DMS 273 (cell line): Measurements from ENCODE around the gene NEO1.

Source experiments
- DNase-seq: peaks from one replicate; lab custom pipeline; 2025; ENCODE audit not compliant: unreplicated experiment; lab: John Stamatoyannopoulos, UW

NEO1 gene

DNA sequence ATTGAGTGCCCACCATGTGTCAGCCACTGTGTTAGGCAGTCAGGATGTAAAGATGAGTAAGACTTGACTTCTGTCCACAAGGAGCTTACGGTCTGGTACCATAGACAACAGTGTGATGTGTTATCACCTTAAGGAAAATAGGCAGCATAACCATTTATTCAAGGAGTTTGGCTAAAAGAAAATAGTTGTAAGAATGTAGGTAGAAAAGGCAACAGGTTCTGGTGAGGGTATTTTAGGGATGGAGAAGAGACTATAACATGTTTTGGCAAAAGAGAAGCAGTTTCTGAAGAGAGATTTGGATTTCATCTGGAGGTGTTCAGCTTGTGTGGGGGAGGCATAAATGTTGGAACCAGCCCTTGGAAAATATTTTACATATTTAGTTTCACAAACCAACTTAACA lies 194.6 kb downstream of the NEO1 start:
- no peak for DNase-seq

DNA sequence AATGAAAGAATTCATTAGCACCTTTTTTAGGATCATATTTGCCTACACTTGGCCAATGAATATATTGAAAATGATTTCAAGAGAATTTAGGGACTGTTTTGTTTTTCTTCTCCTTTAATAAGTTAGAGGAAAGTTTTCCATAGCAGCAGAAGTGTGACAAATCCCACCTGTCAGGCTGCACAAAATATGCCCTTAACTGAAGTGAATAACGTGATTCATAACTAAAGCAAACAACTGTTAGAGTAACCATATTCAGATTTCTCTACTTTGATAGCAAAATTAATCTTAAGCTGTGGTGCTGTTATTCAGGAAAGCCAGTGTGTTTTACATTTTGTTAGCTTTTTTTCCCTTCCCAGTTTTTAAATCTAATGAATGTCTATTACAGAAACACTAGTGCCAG lies 195.1 kb downstream of the NEO1 start:
- DNase-seq, result no peak

DNA sequence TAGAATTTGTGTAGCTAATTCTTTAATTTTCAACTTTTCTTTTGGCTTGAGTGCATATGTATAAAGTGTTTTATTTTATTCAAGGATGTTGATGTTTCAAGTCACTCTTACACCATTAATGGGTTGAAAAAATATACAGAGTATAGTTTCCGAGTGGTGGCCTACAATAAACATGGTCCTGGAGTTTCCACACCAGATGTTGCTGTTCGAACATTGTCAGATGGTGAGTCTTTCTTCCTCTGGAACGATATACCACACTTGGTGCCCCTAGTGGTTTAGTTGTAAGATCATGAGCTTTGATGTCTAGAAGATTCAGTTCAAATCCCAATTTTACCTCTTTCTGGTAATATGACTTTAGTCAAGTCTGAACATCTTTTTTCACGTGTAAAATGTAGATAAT lies 197.2 kb downstream of the NEO1 start:
- no peak for DNase-seq

DNA sequence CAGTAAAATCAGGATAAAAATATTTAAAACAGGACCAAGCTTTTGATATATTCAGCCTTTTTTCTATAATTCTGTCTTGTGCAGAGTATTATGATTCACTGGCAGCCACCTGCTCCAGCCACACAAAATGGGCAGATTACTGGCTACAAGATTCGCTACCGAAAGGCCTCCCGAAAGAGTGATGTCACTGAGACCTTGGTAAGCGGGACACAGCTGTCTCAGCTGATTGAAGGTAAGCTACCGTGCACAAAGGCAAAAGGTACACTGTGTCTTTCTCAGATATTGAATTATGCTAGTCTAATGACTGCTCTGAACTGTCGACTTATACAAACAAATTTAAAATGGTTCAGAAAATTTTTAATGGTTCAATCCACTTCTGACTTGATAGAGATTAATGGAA lies 202.3 kb downstream of the NEO1 start:
- no peak for DNase-seq

DNA sequence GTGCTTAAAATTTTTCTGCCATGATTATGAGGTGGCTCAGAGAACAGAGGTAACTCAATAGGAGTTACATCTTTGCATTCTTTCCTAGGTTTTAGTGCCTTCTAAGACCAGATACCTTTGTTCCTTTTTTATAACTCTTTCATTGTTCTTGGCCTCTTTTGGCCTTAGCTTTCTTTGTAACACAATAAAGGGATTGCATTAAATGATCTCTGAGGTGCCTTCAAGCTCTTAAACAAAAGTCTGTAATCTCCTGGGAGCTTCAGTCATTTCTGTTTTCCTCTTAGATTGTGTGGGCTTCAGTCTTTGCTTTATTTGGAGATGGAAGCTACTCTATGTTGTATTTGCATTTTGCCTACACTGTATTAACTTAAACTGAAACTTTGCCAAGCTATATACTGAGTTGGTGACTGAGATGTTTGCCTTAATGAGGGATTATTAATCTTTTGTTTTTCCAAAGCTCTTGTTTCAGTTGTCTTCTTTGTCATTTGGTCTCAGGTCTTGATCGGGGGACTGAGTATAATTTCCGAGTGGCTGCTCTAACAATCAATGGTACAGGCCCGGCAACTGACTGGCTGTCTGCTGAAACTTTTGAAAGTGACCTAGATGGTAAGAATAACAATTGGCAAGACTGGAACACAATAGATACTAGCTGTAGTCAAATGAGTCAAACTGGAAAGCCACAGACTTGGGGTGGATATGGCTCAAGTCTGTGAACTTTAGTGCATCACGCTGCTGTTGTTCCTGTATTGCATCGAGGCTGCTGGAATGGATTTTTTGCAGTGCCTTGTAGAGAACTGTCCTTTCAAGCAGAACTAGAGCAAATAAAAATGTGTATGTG lies 206.2 kb downstream of the NEO1 start:
- DNase-seq, result no peak

DNA sequence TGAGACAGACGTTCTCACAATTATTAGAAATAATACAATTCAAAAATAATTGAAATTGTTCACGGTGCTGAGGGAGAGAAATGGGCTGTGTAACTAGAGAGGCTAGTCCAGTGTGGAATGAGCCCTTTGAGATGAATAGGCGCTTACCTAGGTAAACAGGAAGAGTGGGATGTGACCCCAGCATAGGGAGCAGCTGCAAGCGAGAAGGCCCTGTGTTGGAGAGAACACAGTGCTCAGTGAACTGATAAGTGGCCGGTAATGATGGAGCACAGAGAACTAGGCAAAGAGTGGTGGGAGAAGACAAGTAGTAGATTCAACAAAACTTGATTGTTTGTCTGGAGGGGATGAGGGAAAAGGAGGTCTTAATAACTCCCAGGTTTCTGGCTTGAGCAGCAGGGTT lies 212.6 kb downstream of the NEO1 start:
- DNase-seq, result no peak

DNA sequence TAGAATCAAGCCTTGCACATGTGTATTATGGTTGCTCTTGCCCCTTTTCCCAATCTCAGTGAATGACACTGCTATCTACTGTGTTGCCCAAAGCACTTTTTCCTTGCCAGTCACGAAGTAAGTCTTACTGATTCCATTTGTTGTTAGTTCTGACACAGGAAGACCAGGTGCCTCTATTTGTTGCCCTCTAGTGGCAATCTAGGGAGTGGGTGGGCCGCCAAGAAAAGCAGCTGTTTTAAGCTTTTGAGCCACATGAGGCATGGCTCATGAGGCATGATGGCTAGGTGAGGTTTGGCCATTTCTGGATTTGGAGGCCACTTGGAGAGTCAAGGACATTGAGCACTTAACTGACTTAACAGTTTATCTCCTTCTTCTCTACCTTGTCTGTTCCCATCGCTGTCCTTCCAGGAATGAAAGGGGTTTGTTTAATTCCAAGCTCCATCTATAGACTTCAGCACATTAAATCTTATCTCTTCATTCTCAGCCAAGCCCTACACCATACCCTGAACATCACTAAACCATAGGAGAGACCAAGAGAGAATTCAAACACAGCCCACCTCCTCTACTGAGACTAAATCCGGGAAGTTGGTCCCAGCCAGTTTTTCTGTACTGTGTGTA lies 213.4 kb downstream of the NEO1 start:
- DNase-seq, result peak; percentile 67

DNA sequence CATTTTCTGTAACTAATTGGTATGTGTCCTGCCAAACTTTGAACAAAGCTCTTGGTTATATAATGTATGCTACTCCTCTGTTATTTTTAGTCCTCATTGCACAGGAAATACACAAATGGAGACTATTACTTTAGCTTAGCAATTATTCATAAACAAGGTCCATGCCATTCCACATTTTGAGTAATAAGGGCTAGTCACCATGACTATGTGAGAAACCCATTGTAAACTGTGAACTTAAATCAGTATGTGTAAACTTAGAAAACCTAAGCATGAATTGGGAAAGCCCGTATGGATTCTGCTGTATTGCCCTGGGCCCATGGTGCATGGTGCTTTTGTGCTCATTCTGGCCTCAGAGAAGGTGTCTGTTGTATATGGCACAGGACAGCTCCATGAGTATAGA lies 216.2 kb downstream of the NEO1 start:
- no peak for DNase-seq

DNA sequence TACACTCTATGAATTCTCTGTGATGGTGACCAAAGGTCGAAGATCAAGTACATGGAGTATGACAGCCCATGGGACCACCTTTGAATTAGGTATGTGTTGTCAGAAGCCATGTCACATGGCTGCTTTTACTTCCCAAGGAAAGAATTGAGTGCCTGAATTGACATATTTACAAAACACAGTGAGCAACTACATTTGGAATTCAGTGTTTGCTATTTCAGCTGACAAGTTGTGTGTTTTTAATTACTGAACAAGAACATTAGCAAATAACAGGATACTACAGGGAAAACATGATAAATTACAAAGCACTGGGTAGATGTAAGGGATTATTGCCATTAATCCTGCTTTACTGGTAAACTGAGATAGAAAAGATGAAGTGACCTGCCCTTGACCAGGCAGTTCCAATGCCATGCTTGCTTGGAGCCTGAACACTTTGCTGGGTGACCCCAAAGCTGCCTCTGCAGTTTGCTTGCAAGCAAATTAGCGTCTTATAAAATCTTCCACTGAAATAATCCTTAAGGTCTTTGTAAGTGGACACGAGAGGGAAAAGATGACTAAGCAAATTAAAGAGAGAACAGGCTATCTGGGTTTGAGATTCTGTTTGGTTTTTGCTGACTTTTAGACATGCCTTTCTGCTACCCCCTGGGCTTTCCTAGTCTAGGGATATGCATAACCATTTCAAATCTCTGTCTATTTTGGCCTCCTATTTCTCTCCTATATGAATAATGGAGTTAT lies 218.3 kb downstream of the NEO1 start:
- no peak for DNase-seq

DNA sequence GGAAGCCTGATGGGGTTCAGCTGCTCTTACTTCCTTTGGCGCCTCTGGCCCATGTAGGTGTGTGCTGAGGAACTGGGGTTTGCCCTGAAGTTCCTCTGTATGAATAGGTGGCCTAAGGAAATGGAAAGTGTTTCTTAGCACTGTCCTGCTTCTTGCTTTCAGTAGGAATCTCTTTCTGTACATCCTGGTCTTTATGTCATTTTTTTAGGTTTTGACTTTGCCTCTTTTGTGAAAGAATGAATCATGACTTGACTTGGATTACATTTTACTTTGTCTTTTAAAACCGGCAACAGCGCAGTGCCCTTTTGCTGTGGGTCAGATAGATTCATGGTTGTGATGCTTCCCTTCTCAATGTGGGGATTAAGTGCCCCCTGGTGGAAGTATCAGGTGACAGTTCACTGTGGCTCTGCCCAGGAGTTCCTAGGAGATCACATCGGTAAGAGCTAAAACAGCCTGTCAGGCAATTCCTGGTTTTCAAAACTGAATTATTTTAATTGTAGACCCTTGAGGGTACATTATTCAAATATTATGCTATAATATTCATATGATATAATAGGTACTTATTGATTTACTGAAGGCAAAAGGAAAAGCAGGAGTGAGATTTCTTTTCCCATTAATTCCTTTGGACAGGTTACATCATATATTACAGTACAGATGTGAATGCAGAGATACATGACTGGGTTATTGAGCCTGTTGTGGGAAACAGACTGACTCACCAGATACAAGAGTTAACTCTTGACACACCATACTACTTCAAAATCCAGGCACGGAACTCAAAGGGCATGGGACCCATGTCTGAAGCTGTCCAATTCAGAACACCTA lies 221.1 kb downstream of the NEO1 start:
- peak; percentile 61 for DNase-seq

DNA sequence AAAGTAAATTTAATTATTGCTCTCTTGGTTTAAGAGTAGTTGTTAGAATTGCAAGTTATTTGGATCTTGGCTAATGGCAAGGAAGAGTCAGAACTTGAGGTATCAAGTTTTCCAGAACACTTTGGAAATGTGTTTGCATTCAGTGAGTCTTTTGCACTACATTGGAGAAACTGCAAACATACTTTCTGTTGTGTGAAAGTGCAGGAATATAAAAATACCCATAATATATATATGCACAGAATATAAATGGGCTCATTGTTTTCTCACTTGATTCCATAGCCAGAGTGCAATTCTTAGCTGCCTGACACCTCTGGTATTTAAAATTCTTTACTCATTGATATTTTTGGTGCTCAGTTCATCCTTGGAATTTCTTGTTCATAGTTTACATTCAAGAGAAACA lies 223.6 kb downstream of the NEO1 start:
- no peak for DNase-seq

DNA sequence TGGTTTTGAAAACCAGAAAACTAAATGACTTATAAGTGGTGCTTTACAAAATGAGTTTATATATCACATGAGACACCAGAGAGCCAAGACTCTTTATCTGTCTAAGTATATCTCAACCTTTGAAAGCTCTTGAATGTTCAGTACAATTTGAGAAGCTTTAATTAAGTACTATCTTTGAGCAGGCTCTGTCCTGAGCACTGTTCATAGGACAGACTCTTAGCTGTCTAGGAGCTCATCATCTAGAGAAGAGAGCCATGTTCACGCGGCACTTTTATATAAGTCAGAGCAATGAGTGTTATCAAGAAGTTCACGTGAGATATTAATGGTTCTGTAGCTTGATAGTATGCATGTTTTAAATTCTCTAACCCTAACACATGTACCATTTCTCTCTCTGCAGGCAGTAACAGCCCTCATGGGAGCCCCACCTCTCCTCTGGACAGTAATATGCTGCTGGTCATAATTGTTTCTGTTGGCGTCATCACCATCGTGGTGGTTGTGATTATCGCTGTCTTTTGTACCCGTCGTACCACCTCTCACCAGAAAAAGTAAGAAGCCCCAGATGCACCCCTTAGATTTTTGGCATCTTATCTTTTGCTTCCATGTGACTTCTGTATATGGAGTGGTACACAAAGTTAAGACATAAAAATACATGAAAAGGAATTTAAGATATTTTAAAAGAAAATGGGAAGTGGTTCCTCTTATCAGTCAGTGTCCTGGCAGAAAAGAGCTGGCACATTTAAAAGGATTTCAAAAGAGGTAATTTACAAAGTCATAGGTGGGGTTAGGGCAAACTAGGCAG lies 230.5 kb downstream of the NEO1 start:
- no peak for DNase-seq

DNA sequence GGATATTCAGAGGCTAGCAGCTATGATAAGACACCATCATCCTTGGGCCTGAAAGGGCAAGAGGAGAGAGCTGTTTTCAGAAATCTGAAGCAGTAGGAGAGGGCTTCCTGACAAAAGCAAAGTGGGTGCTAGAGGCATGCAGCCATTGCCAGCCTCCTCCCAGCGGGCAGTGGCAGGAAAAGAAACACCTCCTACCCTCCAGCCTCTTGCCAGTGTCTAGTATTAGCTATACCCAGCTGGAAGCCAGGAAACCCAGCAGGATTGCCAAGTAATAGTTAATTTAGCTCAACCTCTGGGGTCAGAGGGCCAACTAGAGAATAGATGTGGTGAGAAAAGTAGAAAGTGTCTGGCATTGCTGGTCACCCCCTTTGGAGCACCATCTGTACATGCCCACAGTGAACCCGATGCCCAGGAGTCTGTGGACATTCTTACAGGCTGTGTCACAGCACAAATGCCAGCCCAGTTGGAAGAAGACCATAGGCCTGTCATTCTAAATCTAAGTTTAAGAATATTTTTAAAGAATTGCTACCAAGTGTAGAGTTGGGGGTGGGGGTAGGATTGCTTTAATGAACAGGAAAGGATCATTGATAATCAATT lies 231.2 kb downstream of the NEO1 start:
- no peak for DNase-seq

DNA sequence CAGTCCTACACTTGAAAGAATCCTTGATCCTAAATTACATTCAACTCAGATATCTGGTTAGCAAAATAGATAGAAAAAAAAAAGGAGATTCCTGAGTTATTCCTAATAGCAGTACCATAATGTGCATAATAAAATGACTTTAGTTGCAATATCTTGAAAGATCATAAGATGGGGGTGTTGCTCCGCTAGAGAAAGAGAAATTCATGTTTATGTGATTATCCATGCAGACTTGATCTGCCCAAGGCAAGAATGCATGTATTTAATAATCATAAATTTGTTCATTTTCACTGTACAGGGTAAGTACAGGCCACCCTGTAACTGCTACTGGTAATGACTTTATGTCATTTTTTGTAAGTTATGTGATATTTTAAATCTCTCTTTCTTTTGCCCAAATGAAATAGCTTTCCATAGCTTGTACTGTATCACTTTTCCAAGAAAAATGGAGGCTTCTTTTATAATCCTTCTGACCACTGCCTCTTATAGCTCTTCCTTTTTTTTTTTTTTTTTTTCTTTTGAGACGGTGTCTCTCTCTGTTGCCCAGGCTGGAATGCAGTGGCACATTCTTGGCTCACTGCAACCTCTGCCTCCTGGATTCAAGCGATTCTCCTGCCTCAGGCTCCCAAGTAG lies 231.9 kb downstream of the NEO1 start:
- peak; percentile 6 for DNase-seq

DNA sequence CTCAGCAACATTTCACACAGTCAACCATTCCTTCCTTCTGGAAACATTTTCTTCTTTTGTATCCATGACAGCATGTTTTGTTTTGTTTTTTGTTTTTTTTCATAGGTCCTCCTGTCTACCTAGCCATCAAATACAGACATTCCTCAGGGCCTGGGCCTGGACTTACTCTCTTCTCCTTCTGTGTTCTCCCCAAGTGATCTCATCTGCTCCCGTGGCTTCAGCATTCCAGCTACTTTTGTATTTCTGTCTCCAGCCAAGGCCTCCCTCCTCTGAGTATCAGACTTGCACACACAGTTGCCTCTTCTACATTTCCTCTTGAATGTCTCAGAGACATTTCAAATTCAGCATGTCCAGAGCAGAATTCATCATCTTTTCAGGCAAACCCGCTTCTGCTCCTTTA lies 234.0 kb downstream of the NEO1 start:
- no peak for DNase-seq

DNA sequence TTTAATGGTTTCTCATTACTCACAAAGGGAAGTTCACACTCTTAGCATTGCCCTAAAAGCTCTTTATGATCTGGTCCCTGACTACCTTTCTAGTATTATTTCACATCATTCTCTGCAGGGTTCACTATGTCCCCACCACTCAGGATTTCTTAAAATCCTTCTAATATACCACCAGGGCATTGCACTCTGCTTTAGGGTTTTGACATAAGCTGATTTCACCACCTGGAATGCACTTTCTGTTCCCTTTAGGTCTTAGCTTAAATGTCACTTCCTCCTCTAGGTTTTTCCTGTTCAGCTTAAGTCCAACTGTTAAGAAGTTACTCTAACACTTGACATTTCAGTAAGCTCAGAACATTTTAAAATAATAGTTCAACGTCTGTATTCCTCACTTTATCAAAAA lies 234.8 kb downstream of the NEO1 start:
- no peak for DNase-seq

DNA sequence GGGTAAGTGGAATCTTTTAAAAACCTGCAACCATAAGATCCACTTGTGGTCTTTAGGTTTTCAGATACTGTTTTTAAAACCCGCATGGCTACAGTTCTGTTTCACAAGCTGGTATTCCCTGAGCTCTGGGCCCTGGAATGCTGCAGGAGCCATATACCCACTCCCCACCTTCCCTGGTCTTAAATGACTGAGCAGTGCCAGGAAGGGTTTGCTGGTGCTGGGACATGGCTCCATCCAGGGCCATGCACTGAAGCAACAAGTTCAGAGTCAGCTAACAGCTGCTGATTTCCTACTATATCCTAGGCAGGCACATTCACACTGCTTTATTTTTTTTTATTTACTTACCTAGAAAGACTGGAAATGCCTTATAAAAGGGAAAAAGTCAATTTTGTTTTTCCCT lies 239.2 kb downstream of the NEO1 start:
- no peak for DNase-seq

DNA sequence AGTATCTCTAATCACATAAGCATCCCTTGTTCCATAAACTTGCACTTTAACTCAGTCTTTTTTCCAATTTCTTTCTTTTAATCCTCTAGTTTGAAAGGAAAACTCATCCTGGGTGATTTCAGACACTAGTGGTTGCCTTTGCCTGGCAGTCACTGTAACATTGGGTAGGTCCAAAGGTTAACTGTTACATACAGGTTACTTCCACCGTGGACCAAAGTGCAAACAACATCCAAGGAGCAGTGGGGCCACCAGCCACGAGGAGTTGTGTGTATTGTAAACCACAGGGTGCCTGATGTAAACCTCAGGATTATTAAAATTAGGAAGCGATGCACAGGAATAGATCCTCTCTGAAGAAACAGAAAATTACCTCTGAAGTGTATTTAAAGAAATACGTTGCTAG lies 241.5 kb downstream of the NEO1 start:
- DNase-seq, result no peak

DNA sequence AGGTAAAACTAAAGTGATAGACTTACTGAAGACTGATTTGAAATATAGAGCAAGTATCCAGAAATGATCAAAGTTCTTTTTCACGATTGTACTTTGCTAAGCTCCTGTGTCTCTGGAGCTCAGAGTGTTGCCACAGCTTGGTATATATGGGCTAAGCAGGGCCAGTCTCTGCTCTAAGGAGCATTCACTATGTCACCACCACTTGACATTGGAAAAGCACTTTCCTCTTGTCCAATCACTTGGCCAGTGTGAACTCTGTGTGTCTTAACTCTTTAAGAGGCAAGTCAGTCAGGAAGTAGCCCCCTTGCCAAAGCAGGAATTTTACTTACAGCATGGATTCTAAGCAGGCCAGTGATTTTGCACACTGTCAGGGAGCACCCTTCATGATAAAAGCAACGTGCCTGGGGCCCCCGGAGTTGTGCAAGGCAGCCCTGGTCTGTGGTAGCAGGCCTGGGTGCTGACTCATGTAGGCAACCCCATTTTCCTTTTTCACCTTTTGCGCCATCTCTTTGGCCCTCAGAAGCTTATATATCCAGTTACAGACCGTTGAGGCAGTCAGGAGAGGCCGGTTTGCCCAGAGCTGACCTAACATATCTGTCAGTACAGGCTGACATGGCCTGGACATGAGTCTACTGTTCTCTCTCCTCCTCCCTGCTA lies 243.5 kb downstream of the NEO1 start:
- DNase-seq, result no peak
